ENCODE data around the gene ATP2B2.

- TF ChIP-seq POLR2A (IDR thresholded peaks at IDR 0.05; ENCODE audit: low read length) (no peak), GATA1 (IDR thresholded peaks at IDR 0.05; ENCODE audit: low read depth, low read length) (no peak)
These were observed 110.2 kb downstream of the ATP2B2 start for GRCh38 chr3:10395196-10395595.

Data from erythroblast (primary cell).